Stimulated activated effector memory CD8-positive, alpha-beta T cell treated with anti-CD3 and anti-CD28 coated beads, Interleukin-12 subunit alpha, Interleukin-12 subunit beta, amount 100 ng/mL, for 72 hours (primary cell): ENCODE results near the gene EIF4G3.
A peak's percentile ranks its signal among the peaks of the same experiment; 100 is the strongest.

Experiments
- ATAC-seq: fragments of 150-1000 bp; cut with Tn5 transposase; 2 replicates; pipeline ENCODE4 v1.10.0; 2021
- DNase-seq, 2 donors: peaks; one replicate each; pipeline ENCODE4 v3.0.0; 2021 to 2022; ENCODE audit warnings: low spot score in 2 of 2
- H3K27ac Mint-ChIP-seq: one replicate; pipeline ENCODE4 v1.8.0; 2022; ENCODE audit warnings: mild to moderate bottlenecking, mixed read lengths
- H3K36me3 Mint-ChIP-seq: one replicate; pipeline ENCODE4 v1.8.0; 2022; ENCODE audit warnings: mild to moderate bottlenecking, mixed read lengths
- H3K4me1 Mint-ChIP-seq: one replicate; pipeline ENCODE4 v1.8.0; 2022; ENCODE audit warnings: mixed read lengths
- H3K4me3 Mint-ChIP-seq: one replicate; pipeline ENCODE4 v1.8.0; 2022; ENCODE audit warnings: mild to moderate bottlenecking, mixed read lengths
- H3K9me3 Mint-ChIP-seq: one replicate; pipeline ENCODE4 v1.8.0; 2022; ENCODE audit warnings: mixed read lengths

Gene EIF4G3

DNA sequence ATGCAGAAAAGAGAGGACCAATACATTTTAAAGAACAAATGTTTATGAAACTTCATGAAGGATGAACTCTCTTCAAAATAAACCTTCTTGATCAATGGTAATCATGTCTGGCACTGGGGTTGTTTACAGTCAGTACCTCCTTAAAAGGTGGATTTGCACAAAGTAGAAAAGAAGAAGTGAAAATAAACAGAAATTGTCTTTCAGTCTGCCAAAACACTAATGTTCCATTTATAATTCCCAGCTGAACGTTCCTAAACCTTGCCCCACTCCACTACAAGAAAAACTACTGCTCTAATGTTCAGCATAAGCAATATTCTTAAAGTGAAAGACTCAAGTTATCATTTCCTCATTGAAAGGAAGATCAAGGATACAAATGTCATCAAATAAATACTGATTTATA lies 86.2 kb downstream of the EIF4G3 start:
- peaks cover 12% of the 10 kb centered on the region for H3K4me1 Mint-ChIP-seq
- peaks cover 30% of the 10 kb centered on the region for H3K36me3 Mint-ChIP-seq
- no peak for ATAC-seq

DNA sequence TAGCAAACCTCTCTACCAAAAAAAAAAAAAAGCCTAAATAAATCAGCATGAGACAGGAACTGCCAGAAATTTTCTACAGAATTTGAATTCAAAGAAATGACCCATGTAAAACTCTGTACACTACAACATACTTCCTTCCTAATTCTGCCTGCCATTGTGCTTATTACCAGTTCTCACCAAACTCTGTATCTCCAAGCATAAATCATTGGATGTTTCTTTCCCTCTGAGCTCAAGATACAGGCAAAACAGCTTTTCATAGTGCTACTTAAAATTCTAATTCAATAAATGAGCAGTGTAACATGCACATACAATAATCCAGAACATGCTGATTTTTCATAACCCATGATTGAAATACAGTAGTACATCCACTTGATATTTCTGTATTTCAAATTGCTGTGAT lies 87.0 kb downstream of the EIF4G3 start:
- DNase-seq, result no peak
- H3K36me3 Mint-ChIP-seq, result peaks cover 33% of the 10 kb centered on the region
- no peak overlapping the region for H3K27ac Mint-ChIP-seq
- no peak overlapping the region for H3K4me3 Mint-ChIP-seq
- no peak for ATAC-seq
- H3K4me1 Mint-ChIP-seq, result peaks cover 13% of the 10 kb centered on the region
- H3K9me3 Mint-ChIP-seq, result no peaks in the 10 kb centered on the region

More for the DNA sequence above, 86.2 kb downstream of the EIF4G3 start:
- Mint-ChIP-seq H3K4me3 (no peak overlapping the region), H3K9me3 (no peaks in the 10 kb centered on the region), H3K27ac (no peak overlapping the region)
- DNase-seq, result no peak

DNA sequence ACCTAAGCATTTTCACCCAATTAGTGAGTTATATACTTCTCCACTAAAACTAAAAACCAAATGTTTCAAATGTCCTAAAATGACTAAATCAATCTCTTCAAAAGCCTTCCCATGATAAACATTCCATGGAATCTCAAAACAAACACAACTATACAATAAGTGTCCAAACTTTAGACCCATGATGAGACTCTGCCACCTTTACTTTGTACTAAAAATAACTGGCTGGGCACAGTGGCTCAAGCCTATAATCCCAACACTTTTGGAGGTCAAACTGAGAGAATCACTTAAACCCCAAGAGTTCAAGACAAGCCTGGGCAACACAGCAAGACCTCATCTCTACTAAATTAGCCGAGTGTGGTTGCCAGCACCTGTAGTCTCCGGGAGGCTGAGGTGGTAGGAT lies 87.4 kb downstream of the EIF4G3 start:
- Mint-ChIP-seq H3K9me3 (no peaks in the 10 kb centered on the region), H3K36me3 (peaks cover 34% of the 10 kb centered on the region), H3K4me1 (peaks cover 17% of the 10 kb centered on the region), H3K27ac (no peak overlapping the region), H3K4me3 (no peak overlapping the region)
- ATAC-seq, result no peak
- no peak for DNase-seq

DNA sequence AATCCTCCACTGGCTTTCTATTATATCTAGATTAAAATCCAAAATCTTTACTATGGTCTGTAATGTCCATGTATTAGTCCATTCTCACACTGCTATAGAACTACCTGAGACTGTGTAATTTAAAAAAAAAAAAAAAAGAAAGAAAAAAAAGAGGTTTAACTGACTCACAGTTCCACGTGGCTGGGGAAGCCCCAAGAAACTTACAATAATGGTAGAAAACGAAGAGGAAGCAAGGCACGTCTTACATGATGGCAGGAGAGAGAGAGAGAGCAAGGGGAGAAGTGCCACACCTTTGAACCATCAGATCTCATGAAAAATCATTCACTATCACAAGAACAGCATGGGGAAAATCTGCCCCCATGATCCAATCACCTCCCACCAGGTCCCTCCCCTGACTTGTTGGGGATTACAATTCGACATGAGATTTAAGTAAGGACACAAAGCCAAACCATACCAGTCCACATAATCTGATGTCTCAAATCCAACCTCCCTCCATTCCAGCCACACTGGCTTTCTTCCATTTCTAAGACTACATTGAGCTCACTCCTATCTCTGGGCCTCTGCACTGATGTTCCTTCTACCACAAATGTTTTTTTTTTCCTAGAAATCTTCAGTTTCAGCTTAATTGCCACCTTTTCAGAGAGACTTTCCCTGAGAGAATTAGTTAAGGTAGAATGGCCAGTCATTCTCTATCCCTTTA lies 92.4 kb downstream of the EIF4G3 start:
- DNase-seq (no peak), ATAC-seq (peak; percentile 79)
- Mint-ChIP-seq H3K4me1 (peaks cover 19% of the 10 kb centered on the region), H3K9me3 (no peaks in the 10 kb centered on the region), H3K4me3 (no peak overlapping the region), H3K27ac (peak overlapping the region; percentile 74), H3K36me3 (peaks cover 59% of the 10 kb centered on the region)

DNA sequence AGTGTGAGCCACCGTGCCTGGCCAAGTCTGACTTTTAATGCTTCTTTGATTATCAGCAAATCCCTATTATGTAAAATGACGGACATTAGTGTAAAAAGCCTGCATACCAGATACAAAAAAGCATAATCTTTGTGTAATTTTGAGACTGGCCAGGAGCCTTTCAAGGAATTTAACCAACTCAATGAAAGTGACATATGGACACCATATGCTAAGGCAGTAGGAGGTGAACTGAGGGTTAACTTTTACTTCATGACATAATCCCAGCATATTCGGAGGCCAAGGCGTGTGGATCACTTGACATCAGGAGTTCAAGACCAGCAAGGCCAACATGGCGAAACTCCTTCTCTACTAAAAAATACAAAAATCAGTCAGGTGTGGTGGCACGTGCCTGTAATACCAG lies 94.6 kb downstream of the EIF4G3 start:
- Mint-ChIP-seq H3K27ac (no peak overlapping the region), H3K36me3 (peaks cover 50% of the 10 kb centered on the region), H3K9me3 (no peaks in the 10 kb centered on the region), H3K4me1 (peaks cover 13% of the 10 kb centered on the region), H3K4me3 (no peak overlapping the region)
- no peak for DNase-seq
- ATAC-seq, result no peak

DNA sequence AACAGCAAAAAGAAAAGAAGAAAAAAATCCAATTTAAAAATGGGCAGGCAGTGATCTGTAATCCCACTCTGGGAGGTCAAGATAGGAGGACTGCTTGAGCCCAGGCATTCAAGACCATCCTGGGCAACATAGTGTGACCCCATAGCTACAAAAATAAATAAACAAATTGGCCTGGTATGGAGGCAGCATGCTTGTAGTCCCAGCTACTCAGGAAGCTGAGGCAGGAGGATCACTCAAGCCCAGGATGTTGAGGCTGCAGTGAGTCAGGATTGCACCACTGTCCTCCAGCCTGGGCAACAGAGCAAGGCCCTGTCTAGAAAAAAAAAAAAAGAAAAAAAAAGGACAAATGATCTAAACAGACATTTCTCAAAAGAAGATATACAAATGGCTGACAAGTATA lies 99.6 kb downstream of the EIF4G3 start:
- peaks cover 5% of the 10 kb centered on the region for H3K4me1 Mint-ChIP-seq
- H3K36me3 Mint-ChIP-seq, result peaks cover 33% of the 10 kb centered on the region
- H3K9me3 Mint-ChIP-seq, result no peaks in the 10 kb centered on the region
- DNase-seq, result no peak
- no peak for ATAC-seq
- no peak overlapping the region for H3K27ac Mint-ChIP-seq
- no peak overlapping the region for H3K4me3 Mint-ChIP-seq

DNA sequence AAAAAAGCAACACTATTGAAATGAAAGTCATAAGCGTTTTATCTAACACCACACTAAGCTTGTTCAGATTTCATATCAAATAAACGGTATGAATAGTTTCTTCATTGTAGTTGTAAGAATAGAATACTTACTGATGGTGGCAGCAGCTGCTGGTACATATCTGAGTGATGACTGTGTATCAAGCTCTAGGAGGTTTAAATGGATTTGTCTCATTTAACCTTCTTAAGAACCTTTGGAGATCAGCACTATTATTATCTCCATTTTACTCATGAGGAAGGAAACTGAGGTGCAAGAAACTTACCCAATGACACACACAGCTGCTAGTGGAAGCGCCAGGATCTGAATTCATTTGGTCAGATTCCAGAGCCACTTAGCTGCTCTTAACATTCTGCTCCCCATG lies 104.0 kb downstream of the EIF4G3 start:
- ATAC-seq (no peak), DNase-seq (no peak)
- no peaks in the 10 kb centered on the region for H3K9me3 Mint-ChIP-seq
- H3K36me3 Mint-ChIP-seq, result peaks cover 21% of the 10 kb centered on the region
- no peak overlapping the region for H3K4me3 Mint-ChIP-seq
- no peak overlapping the region for H3K27ac Mint-ChIP-seq
- H3K4me1 Mint-ChIP-seq, result peaks cover 5% of the 10 kb centered on the region

DNA sequence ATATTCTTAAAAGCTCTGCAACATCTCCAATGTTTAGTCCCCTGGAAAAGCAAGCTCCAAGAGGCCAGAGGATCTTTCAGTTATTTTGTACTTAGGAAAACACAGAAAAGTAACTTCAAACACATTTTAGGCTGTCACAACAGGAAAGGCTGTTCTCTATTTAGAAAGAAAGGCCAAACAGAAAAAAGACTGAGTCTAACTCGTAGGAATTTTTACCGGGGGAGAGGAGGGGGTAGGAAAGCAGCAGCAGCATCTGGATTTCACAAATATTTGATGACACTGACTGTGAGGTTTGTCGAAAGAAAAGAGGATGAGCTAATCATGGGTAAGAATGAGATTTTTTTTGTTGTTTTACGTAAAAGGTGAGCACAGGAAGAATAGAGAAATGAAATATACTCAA lies 107.1 kb downstream of the EIF4G3 start:
- Mint-ChIP-seq H3K4me1 (no peaks in the 10 kb centered on the region), H3K27ac (no peak overlapping the region), H3K36me3 (peaks cover 17% of the 10 kb centered on the region), H3K4me3 (no peak overlapping the region), H3K9me3 (no peaks in the 10 kb centered on the region)
- ATAC-seq (no peak), DNase-seq (no peak)

DNA sequence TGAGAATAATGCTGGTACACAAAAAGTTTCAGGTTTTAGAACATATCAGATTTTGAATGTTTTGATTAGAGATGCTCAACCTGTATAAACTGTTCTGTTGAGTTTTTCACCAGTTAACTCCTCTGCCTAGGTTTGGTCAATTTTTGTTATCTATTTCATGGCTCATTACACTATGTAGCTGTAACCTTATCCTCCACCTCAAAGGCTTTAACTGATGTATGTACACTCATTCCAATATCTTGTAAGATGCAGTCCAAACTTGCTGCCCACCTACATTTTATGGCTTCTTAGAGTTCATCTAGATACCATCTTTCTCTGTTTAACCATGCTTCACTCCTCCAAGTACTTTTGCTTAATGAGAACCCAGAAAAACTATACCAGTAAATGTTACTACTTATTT lies 107.8 kb downstream of the EIF4G3 start:
- DNase-seq (no peak), ATAC-seq (no peak)
- no peak overlapping the region for H3K4me3 Mint-ChIP-seq
- H3K4me1 Mint-ChIP-seq, result no peaks in the 10 kb centered on the region
- H3K36me3 Mint-ChIP-seq, result peaks cover 17% of the 10 kb centered on the region
- H3K9me3 Mint-ChIP-seq, result no peaks in the 10 kb centered on the region
- no peak overlapping the region for H3K27ac Mint-ChIP-seq

DNA sequence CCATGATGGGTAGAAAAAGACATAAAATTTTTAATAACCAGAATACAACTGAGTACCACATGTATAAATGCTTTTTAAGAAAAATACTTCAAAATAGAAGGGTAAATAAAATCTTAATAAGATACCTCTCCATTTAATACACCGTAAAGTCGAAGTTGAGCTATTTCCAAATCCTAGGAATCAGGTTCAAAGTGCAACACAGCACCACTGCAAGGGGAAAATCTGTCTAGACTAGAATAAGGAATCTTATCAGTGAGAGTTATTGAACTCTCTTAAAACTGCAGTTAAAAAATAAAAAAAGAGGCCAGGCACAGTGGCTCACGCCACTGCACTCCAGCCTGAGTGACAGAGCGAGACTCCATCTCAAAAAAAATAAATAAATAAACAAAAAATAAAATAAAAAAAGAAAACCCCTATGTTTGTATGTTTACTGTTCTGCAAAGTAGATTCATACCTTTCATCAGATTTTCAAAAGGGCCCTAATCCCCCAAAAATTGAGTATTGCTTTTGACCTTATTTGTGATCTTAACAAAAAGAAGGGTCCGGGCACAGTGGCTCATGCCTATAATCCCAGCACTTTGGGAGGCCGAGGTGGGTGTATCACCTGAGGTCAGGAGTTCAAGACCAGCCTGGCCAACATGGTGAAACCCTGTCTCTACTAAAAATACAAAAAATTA lies 109.0 kb downstream of the EIF4G3 start:
- peaks cover 7% of the 10 kb centered on the region for H3K36me3 Mint-ChIP-seq
- no peak overlapping the region for H3K4me3 Mint-ChIP-seq
- DNase-seq (no peak), ATAC-seq (no peak)
- H3K27ac Mint-ChIP-seq, result no peak overlapping the region
- no peaks in the 10 kb centered on the region for H3K4me1 Mint-ChIP-seq
- H3K9me3 Mint-ChIP-seq, result no peaks in the 10 kb centered on the region

DNA sequence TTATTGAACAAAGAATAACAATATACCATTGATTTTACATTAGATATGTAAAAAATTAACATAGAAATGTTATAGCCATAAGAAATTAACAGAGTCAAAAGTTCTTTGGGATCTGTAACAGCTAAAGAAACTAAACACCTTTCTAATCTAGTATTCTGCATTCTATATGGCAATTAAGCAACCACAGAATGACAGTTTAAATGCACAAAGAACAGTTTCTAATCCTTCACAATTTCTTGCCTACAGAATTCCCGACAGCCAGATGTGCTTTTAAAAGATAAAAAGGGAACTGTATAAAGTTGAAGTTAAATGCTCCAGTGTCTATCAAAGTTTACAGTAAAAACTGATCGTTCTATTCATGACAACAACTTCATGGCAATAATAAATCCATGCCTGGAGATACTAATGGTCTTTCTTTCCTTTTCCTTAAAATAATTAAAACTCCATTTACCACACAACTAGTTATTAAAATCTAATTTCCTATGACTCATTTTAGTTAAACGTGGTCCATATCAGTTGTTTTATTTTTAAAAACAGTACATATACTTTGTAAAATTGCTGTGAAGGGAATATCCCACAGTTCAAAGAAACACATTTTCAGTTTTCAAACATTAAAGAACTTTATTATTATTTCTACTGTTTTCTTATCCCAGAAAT lies 110.2 kb downstream of the EIF4G3 start:
- no peak for DNase-seq
- Mint-ChIP-seq H3K9me3 (no peaks in the 10 kb centered on the region), H3K4me3 (no peak overlapping the region)

DNA sequence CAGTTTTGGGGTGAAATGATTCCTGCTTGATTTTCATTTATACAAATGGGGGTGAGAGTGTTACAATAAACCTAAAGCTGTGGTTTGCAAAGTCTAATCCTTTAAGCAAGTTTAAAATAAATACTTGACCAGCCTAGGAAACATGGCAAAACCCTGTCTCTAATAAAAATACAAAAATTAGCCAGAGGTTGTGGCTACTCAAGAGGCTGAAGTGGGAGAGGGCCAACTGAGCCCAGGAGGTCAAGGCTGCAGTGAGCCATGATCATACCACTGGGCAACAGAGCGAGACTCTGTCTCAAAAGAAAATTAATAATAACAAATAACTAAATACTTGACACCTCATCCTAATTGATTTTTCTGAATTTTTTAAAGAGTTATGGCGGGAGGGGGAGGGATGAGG lies 110.8 kb downstream of the EIF4G3 start:
- DNase-seq, result no peak
- no peak for ATAC-seq
- Mint-ChIP-seq H3K9me3 (no peaks in the 10 kb centered on the region), H3K36me3 (peaks cover 7% of the 10 kb centered on the region), H3K4me1 (no peaks in the 10 kb centered on the region), H3K27ac (no peak overlapping the region), H3K4me3 (no peak overlapping the region)

More for the DNA sequence above, 110.2 kb downstream of the EIF4G3 start:
- Mint-ChIP-seq H3K27ac (no peak overlapping the region), H3K4me1 (no peaks in the 10 kb centered on the region), H3K36me3 (peaks cover 7% of the 10 kb centered on the region)
- no peak for ATAC-seq

DNA sequence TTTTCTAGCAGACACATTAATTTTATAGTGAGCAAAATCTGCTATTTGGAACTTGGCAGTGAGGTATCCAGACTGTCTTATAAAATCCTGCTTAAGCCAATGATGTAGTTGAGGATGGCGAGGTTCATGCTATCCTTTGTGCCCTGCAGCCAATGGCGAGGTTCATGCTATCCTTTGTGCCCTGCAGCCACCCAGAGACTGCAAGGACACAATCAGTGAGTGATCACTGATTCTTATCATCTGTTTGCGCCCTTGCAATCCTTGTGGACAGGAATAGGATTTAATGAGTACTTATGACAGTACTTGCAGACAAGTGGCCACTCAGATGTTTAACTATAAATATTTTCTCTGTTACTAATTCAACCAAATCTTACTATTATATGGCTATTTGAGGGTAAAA lies 112.6 kb downstream of the EIF4G3 start:
- DNase-seq (no peak), ATAC-seq (no peak)
- Mint-ChIP-seq H3K4me3 (no peak overlapping the region), H3K4me1 (no peaks in the 10 kb centered on the region), H3K36me3 (peaks cover 12% of the 10 kb centered on the region), H3K27ac (no peak overlapping the region), H3K9me3 (no peaks in the 10 kb centered on the region)

DNA sequence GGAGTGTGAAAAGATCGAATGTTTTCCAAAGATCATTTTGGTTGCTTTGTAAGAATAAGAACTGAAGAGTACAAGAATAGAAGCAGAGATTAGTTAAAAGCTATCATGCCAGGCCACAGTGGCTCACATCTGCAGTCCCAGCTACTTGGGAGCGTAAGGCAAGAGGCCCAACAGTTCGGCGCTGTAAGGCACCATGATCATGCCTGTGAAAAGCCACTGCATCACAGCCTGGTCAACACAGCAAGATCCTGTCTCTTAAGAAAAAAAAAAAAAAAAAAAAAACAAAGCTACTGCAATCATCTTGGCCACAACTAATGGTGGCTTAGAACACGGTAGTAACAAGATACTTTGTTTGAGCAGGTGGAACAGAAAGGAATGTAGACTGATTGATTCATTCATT lies 116.2 kb downstream of the EIF4G3 start:
- peaks cover 12% of the 10 kb centered on the region for H3K36me3 Mint-ChIP-seq
- no peak overlapping the region for H3K27ac Mint-ChIP-seq

DNA sequence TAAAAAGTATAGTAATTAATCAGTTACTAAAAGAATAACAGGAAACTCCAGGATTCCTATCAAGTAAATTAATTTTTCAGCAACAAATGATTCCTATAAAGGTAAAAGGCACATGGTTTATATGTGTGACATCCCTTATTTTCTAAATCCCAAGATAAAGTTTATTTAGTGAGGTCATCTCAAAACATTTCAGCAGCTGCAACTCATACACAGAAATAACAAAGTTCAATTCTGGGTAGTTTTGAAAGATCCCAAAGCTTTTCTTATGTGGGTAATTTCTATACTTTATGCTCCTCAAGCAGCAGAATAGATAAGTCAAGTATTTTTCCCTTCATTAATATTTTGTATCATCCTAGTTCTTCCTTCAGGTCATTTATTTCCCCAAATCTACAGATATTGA lies 117.7 kb downstream of the EIF4G3 start:
- no peaks in the 10 kb centered on the region for H3K4me1 Mint-ChIP-seq
- no peaks in the 10 kb centered on the region for H3K9me3 Mint-ChIP-seq
- no peak for ATAC-seq
- H3K27ac Mint-ChIP-seq, result no peak overlapping the region
- DNase-seq, result no peak
- no peak overlapping the region for H3K4me3 Mint-ChIP-seq
- H3K36me3 Mint-ChIP-seq, result peaks cover 5% of the 10 kb centered on the region

More for the DNA sequence above, 116.2 kb downstream of the EIF4G3 start:
- H3K4me1 Mint-ChIP-seq, result no peaks in the 10 kb centered on the region
- DNase-seq, result no peak
- no peak overlapping the region for H3K4me3 Mint-ChIP-seq
- H3K9me3 Mint-ChIP-seq, result no peaks in the 10 kb centered on the region
- ATAC-seq, result no peak
